DMS79 (cell line): ENCODE results near the gene ULK4.
"Not testable (repeated sequence)": the region's sequence is repeated elsewhere in the genome, so short reads cannot be mapped to it uniquely, and the experiment has no call there.

Experiments used
- DNase-seq: peaks from one replicate; lab custom pipeline; 2025; lab: John Stamatoyannopoulos, UW

The ULK4 gene

GRCh38 chr3:41578798-41579197 lies 383.1 kb downstream of the ULK4 start:
- no peak for DNase-seq

GRCh38 chr3:41575724-41576123 lies 386.2 kb downstream of the ULK4 start:
- DNase-seq, result no peak

GRCh38 chr3:41574900-41575299 lies 387.0 kb downstream of the ULK4 start:
- DNase-seq, result no peak

- no peak for DNase-seq
These were observed 388.3 kb downstream of the ULK4 start for GRCh38 chr3:41573591-41573990.

GRCh38 chr3:41572092-41572491 lies 389.8 kb downstream of the ULK4 start:
- DNase-seq, result no peak

GRCh38 chr3:41569632-41570305 lies 392.1 kb downstream of the ULK4 start:
- no peak for DNase-seq

- DNase-seq, result no peak
These were observed 395.9 kb downstream of the ULK4 start for GRCh38 chr3:41565948-41566514.

- DNase-seq, result no peak
These were observed 396.9 kb downstream of the ULK4 start for GRCh38 chr3:41565003-41565402.

GRCh38 chr3:41556245-41556644 lies 405.7 kb downstream of the ULK4 start:
- DNase-seq, result not testable (repeated sequence)

- no peak for DNase-seq
These were observed 428.9 kb downstream of the ULK4 start for GRCh38 chr3:41532976-41533375.

GRCh38 chr3:41526995-41527573 lies 434.8 kb downstream of the ULK4 start:
- DNase-seq, result no peak

- DNase-seq, result no peak
These were observed 436.4 kb downstream of the ULK4 start for GRCh38 chr3:41525303-41526064.

- no peak for DNase-seq
These were observed 438.0 kb downstream of the ULK4 start for GRCh38 chr3:41523897-41524296.

GRCh38 chr3:41522612-41523011 lies 439.3 kb downstream of the ULK4 start:
- DNase-seq, result no peak

GRCh38 chr3:41521010-41521655 lies 440.8 kb downstream of the ULK4 start:
- DNase-seq, result no peak

GRCh38 chr3:41519746-41520145 lies 442.2 kb downstream of the ULK4 start:
- no peak for DNase-seq

GRCh38 chr3:41518626-41519025 lies 443.3 kb downstream of the ULK4 start:
- no peak for DNase-seq

GRCh38 chr3:41508063-41508696 lies 453.7 kb downstream of the ULK4 start:
- DNase-seq, result no peak

- DNase-seq, result no peak
These were observed 454.4 kb downstream of the ULK4 start for GRCh38 chr3:41507336-41508062.

GRCh38 chr3:41503998-41504623 lies 457.8 kb downstream of the ULK4 start:
- no peak for DNase-seq

- no peak for DNase-seq
These were observed 459.4 kb downstream of the ULK4 start for GRCh38 chr3:41502481-41502880.
